Calu3 (cell line): Measurements from ENCODE around the gene RAPGEF5. TPM values are rescaled to one million over a fixed set of nuclear protein-coding genes. Genes with fewer than 3 reads are reported as not detected.

Experiments
- BruUV-seq: library from RNA; stranded (reverse); fragments of 400-500 nt; replicated peaks from 2 replicates; lab custom pipeline; 2021; lab: Mats Ljungman, UMichigan
- CTCF ChIA-PET: fragments of 300-600 bp; sonication (Branson Sonifier 250); formaldehyde crosslinking; loops from one replicate; lab custom pipeline; 2022; ENCODE audit warnings: antibody characterized with exemption; lab: Charles Lee
- DNase-seq: peaks from one replicate; pipeline ENCODE4 v3.0.0; 2022
- H3K27ac Mint-ChIP-seq: one replicate; pipeline ENCODE4 v1.8.0; 2022; ENCODE audit warnings: mixed read lengths; ENCODE audit not compliant: unreplicated experiment
- H3K27me3 Mint-ChIP-seq: one replicate; pipeline ENCODE4 v1.8.0; 2022; ENCODE audit warnings: mixed read lengths; ENCODE audit not compliant: unreplicated experiment
- H3K36me3 Mint-ChIP-seq: one replicate; pipeline ENCODE4 v1.8.0; 2022; ENCODE audit warnings: mild to moderate bottlenecking, moderate library complexity, mixed read lengths; ENCODE audit not compliant: insufficient read depth, unreplicated experiment
- H3K4me1 Mint-ChIP-seq: one replicate; pipeline ENCODE4 v1.8.0; 2022; ENCODE audit warnings: mild to moderate bottlenecking, low read depth, mixed read lengths; ENCODE audit not compliant: unreplicated experiment
- H3K4me3 Mint-ChIP-seq: one replicate; pipeline ENCODE4 v1.8.0; 2022; ENCODE audit warnings: mild to moderate bottlenecking, low read depth, moderate library complexity, mixed read lengths; ENCODE audit not compliant: unreplicated experiment
- H3K9me3 Mint-ChIP-seq: one replicate; pipeline ENCODE4 v1.8.0; 2022; ENCODE audit warnings: low read depth, mixed read lengths; ENCODE audit not compliant: unreplicated experiment
- CTCF ChIP-seq: fragments of 200-600 bp; IDR thresholded peaks from one replicate; pipeline ENCODE4 v1.8.0; 2022; ENCODE audit warnings: antibody characterized with exemption; ENCODE audit not compliant: unreplicated experiment
- intact Hi-C: fragments of 100-400 bp; cut with micrococcal nuclease; formaldehyde crosslinking; loops from one replicate; pipeline ENCODE4 v1.10.0; 2022; ENCODE audit not compliant: unreplicated experiment
- total RNA-seq: library from RNA; stranded (reverse); gene quantifications from 2 replicates; pipeline ENCODE4 v1.2.3, GENCODE V29; 2022

The RAPGEF5 gene
- total RNA-seq, 1 experiment from 2014 or later = 108 TPM

- Mint-ChIP-seq H3K36me3 (peaks cover 3% of the 10 kb centered on the region), H3K9me3 (no peaks in the 10 kb centered on the region), H3K27ac (no peak overlapping the region), H3K4me3 (no peak overlapping the region), H3K4me1 (no peaks in the 10 kb centered on the region), H3K27me3 (no peaks in the 10 kb centered on the region)
- no peak for DNase-seq
- TF ChIP-seq CTCF = no peak
- CTCF ChIA-PET = no interaction called here
- intact Hi-C loops = no loop called here
- no TSS peak for BruUV-seq
Observed at GRCh38 chr7:22153432-22154142, 203.4 kb downstream of the RAPGEF5 start.

GRCh38 chr7:22152690-22153089, 204.3 kb downstream of the RAPGEF5 start:
- CTCF ChIA-PET = no interaction called here
- intact Hi-C loops = no loop called here
- no peak overlapping the region for H3K4me3 Mint-ChIP-seq
- no peaks in the 10 kb centered on the region for H3K4me1 Mint-ChIP-seq
- H3K27ac Mint-ChIP-seq = no peak overlapping the region
- H3K9me3 Mint-ChIP-seq = no peaks in the 10 kb centered on the region
- DNase-seq = no peak
- peaks cover 7% of the 10 kb centered on the region for H3K36me3 Mint-ChIP-seq
- BruUV-seq = no TSS peak
- H3K27me3 Mint-ChIP-seq = no peaks in the 10 kb centered on the region
- TF ChIP-seq CTCF = no peak

GRCh38 chr7:22151901-22152300, 205.1 kb downstream of the RAPGEF5 start:
- no peak for DNase-seq
- CTCF ChIA-PET = interaction anchor here (0.6 kb wide), 1 partner anchor 212 kb away, joined by 6 read pairs; no protein-coding TSS in a partner anchor
- Mint-ChIP-seq H3K9me3 (no peaks in the 10 kb centered on the region), H3K27ac (no peak overlapping the region), H3K4me1 (no peaks in the 10 kb centered on the region), H3K36me3 (peaks cover 12% of the 10 kb centered on the region), H3K27me3 (no peaks in the 10 kb centered on the region), H3K4me3 (no peak overlapping the region)
- intact Hi-C loops = no loop called here
- no TSS peak for BruUV-seq
- TF ChIP-seq CTCF = no peak

- no peak for DNase-seq
- Mint-ChIP-seq H3K9me3 (no peaks in the 10 kb centered on the region), H3K27me3 (no peaks in the 10 kb centered on the region), H3K4me3 (no peak overlapping the region), H3K4me1 (no peaks in the 10 kb centered on the region), H3K36me3 (peaks cover 21% of the 10 kb centered on the region), H3K27ac (no peak overlapping the region)
- TF ChIP-seq CTCF = no peak
- BruUV-seq = no TSS peak
- intact Hi-C loops = no loop called here
- CTCF ChIA-PET = no interaction called here
Observed at GRCh38 chr7:22150221-22150620, 206.7 kb downstream of the RAPGEF5 start.
